Spleen (tissue), 7 donors: ENCODE data around the gene NCAPG2.

ENCODE experiments used
- CTCF ChIP-seq, 11 experiments: fragments of 200-600 bp in 7 of 11; fragments of 450-650 bp in 4 of 11; sonication (generic) in 4 of 11; IDR thresholded peaks in 8 of 11; conservative IDR thresholded peaks in 3 of 11; 1 replicate in 7 of 11; 2 replicates in 4 of 11; pipeline versions ENCODE4 v1.4.0 to v1.8.0; 2016 to 2021; ENCODE audit warnings: antibody characterized with exemption in 11 of 11, inconsistent platforms in 4 of 11, mild to moderate bottlenecking in 1 of 11
- POLR2A ChIP-seq, 3 donors: fragments of 450-650 bp; IDR thresholded peaks; one replicate each; pipeline ENCODE4 v1.5.1; 2017; ENCODE audit warnings: antibody characterized with exemption in 3 of 3, mild to moderate bottlenecking in 1 of 3
- POLR2AphosphoS5 ChIP-seq, 3 donors: sonication (generic); formaldehyde crosslinking; IDR thresholded peaks; one replicate each; pipeline ENCODE4 v1.5.1; 2017; ENCODE audit warnings: antibody characterized with exemption in 3 of 3
- donor health status: DM: no; HTN: no; CAD: no; lungs with moderate emphysema.
- donor health status: DM: no; HTN: no; CAD: no.
- donor health status: DM: no; HTN: no; CAD: no.

DNA sequence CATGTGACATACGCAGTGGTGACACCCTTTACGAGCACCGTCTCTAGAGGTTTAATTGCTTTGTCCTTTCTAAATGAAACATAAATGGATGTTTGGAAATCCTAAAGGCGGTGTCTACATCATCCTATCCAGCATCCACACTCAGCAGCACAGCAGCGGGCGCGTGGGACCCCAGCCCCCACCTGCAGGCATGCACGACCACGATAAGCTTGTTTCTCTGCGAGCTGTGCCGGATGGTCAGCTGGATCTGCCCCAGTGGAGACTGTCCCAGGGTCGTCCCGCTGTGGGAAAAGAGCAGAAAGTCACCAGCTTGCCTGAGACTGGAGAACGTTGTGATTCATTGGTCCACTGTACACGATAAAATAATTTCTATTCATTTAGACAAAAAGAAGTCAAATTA is 34.2 kb upstream of the NCAPG2 start:
- TF ChIP-seq CTCF (IDR thresholded peaks at IDR 0.05 in 8 of 11, conservative IDR thresholded peaks at IDR 0.05 in 3 of 11) = no peak
- TF ChIP-seq POLR2A (IDR thresholded peaks at IDR 0.05) = no peak
- TF ChIP-seq POLR2AphosphoS5 (IDR thresholded peaks at IDR 0.05) = peak in 1 of 3 donors; percentile 17
